Activated CD8-positive, alpha-beta memory T cell treated with anti-CD3 and anti-CD28 coated beads for 24 hours (primary cell): ENCODE data around the gene PLA1A.
"Not testable (repeated sequence)": the region's sequence is repeated elsewhere in the genome, so short reads cannot be mapped to it uniquely, and the experiment has no call there.

Experiments used
- DNase-seq: peaks from one replicate; pipeline ENCODE4 v3.0.0-alpha.2; 2020

Gene PLA1A

DNA sequence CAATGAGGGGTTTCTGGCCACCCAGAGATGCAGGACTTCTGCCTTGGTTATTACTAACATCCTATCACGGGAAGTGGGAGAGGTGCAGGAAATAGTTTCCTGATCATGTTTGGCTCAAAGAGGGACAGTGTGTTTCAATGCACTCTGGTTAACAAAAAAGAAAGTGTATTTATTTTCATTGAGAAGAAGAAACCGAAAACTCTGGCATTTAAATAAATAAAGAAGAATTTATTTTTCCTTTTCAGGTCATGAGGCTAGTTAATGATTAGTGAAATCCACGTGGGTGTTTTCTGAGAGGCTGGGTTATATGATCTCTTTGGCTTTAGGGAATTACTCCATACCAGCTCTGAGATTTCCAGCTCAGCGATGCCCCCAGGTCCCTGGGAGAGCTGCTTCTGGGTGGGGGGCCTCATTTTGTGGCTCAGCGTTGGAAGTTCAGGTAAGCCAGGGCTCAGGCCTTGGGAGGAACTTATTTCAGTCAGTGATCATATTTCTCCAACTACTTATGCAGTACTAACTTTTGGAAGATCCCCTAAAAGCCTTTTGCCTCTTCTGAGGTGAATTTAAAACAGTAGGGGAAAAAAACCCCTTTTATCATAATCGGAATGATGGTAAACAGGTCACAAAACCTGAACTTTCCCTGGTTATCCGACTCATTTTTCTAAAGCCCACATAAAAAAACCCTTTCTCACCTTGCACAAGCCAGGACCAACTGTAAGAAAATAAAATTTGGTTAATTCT is at the start of gene PLA1A:
PLA1A (plus strand) TSS at position 338 of the 741 bp plus-strand sequence; CDS start at position 367, 29 bp downstream.
- DNase-seq: no peak

- no peak for DNase-seq
Measured at GRCh38 chr3:119548341-119548740, 49.3 kb upstream of the PLA1A start.

DNA sequence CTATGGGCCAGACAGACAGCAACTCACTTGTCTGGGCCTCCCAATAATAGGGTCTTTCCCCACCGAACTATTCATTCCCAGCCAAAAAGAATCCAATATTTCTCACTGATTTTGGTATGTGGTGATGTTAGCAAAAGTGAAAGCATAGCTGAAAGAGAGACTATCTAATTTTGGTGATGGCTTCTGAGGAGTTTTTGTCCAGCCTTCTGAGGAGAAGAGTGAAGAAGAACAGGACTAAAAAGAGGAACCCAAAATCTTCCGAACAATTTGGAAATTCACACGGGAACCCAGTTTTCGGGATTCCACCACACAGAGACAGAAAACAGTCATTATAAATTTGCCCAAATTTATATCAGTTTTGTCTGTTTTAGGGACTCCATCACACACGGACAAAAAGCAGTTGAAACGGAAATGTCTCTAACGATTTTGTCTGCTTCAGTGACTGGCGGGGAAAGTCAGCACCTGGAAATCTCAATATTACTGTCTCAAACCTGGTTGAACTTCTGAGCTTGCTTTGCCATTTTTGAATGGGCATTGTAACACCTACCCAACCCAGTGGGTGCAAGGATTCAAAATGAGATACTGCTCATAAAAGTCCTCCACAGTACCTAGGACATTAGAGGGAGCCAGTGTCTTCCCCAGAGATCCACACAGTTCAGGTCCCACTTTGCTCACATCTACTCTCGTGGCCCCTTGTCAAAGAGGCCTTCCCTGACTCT is 47.3 kb upstream of the PLA1A start:
- no peak for DNase-seq

DNA sequence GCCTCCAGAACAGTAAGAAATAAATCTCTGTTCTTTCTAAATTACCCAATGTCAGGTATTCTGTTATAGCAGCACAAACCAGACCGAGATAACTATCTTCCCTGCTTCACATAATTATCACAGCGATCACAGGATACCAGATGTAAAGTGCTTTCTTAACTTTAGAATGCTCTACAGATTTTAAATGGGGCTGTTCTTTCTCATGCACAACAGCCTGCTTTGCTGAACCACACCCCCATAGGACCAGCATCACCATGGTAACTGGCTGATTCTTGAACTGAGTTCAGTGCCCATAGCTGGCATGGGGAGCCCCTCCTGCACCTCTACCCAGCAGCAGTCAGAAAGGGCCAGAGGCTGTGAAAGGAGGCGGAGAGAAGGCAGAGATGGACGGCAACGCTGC is 46.1 kb upstream of the PLA1A start:
- no peak for DNase-seq

DNA sequence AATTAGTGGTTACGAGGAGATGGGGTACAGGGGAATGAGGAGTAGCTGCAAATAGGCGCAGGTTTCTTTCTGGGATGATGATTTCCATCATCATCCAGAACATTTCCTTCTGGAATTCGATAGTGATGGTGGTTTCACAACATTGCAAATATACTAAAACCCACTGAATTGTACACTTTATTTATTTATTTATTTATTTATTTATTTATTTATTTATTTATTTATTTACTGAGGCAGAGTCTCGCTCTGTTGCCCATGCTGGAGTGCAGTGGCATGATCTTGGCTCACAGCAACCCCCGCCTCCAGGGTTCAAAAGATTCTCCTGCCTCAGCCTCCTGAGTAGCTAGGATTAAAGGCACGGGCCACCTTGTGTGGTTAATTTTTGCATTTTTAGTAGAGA is 44.8 kb upstream of the PLA1A start:
- DNase-seq: not testable (repeated sequence)

DNA sequence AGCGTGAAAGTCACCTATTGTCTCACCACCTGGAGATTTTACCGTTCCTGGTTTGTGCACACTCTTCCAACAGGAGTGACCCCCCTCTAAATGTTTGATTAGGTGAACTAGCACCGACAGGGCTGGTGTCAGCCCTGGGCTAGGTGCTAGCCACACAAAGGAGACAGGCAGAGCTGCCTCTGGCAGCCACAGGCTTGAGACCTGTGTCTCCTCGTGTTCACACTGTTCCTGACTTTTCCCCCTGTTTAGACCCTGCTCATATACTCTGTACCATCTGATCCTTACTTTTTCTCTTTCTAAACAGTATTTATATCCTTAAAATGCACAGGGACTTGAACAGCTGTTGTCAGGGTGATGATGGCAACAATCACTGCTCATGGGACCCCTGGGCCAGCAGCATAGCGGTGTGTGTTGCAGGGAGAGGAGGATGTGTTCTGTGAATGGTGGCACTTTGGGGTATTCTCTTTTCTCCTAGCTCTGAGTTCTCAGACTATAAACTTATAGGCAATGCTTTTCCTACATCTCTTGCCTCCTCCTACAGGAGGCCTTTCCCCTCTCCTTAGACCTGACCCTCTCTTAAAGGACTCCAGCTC is 43.8 kb upstream of the PLA1A start:
- no peak for DNase-seq

DNA sequence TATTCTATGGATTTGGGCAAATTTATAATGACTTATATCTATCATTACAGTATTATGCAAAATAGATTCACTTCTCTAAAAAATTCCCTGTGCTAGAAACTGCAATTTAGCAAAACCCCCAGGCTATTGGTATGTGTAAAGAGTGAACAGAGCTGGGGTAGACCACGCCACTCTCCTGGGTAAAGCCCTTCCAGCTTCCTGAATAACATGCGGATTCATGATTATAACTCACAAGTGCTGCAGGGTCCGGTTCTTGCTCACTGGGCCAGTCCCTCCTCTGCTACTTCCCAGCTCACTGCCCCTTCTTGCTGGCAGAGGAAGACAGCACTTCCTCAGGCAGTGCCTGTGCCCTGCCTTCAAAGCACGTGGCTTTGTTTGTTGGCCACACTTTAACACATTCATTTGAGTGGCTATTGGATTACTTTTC is 42.4 kb upstream of the PLA1A start:
- no peak for DNase-seq

- DNase-seq: no peak
Measured at GRCh38 chr3:119555929-119556328, 41.8 kb upstream of the PLA1A start.

DNA sequence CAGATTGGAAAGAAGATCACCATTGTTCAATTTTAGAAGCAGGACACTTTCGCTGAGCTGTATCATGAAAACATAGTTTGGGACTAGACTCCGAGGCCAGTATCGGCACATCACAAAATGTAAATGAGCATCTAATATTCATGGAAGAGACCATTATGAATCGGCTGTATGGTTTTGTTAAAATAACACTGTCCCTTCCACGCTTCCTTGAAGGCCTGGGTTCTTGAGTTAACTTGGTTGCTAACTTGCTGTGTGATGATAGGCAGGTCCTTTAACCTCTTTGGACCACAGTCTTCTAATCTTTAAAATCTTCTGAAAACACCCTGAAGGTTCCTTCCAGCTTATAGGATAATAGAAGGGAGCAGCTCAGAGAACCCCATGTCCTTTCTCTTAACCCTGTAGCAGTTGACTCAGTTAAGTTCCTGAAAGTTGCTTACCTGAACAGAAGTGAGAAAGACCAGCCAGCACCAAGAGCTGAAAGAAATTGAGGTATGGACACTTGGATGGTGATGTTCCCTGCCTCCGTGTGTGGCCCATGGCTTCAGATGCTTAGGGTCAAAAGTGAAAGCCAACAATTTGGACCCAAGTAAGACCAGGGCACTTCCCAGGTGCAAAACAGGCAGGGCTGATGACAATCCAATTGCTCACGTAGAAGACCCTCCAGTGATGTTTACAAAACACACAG is 40.4 kb upstream of the PLA1A start:
- DNase-seq: no peak

DNA sequence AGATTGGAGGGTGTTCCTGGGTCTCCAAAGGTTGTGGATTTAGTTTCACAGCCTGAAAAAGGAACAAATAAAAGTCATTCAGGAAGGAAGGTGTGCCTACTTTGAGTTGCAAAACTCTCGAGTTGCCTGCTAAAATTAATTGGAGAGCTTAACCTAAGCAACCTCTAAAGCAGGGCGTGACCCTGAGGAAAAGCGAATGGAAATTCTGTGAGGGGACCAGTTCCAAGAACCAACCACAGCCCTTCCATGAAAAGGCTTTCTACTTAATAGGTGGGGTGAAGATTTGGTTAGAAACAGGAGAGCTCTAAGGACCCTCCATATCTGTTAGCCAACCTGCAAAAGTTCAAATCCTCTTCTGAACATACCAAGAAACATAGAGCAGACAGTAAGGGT is 39.8 kb upstream of the PLA1A start:
- DNase-seq: no peak

DNA sequence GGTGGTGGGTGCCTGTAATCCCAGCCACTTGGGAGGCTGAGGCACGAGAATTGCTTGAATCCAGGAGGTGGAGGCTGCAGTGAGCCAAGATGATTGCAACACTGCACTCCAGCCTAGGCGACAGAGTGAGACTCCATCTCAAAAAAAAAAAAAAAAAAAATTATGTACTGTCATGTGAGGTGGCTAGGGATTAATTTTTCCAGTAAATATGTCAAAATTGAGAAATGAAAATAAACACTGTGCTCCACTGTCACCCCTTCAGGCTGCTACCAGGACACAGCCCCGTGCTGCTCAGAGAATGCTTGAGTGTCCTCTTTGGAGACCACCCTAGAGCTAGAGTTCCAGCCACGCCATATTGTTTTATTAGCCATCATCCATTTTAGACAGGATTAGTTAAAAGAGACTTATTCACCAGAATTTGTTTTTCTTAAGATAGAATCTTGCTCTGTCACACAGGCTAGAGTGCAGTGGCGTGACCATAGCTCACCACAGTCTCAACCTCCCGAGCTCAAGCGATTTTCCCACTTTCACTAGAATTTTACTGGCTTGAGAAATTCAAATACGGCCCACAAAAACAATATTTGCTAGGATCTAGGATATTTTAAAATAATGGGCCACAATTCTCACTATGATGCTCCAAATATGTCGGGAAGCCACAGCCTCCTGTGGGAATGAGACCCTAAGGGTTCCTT is 38.9 kb upstream of the PLA1A start:
- DNase-seq: no peak

GRCh38 chr3:119559441-119559963 is 38.2 kb upstream of the PLA1A start, which contains the start of gene CD80:
Gene CD80, minus strand, starts transcription at chr3:119559614. Its CDS starts 1,886 bp downstream, at chr3:119557728.
- DNase-seq: peak; percentile 75

GRCh38 chr3:119560160-119560559 is 37.5 kb upstream of the PLA1A start:
- DNase-seq: no peak

- DNase-seq: peak; percentile 68
Measured at GRCh38 chr3:119562307-119562961, 35.3 kb upstream of the PLA1A start.

DNA sequence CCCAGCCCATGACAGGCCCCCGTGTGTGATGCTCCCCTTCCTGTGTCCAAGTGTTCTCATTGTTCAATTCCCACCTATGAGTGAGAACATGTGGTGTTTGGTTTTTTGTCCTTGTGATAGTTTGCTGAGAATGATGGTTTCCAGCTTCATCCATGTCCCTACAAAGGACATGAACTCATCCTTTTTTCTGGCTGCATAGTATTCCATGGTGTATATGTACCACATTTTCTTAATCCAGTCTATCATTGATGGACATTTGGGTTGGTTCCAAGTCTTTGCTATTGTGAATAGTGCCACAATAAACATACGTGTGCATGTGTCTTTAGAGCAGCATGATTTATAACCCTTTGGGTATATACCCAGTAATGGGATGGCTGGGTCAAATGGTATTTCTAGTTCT is 34.4 kb upstream of the PLA1A start:
- DNase-seq: not testable (repeated sequence)

- no peak for DNase-seq
Measured at GRCh38 chr3:119569156-119569555, 28.5 kb upstream of the PLA1A start.

DNA sequence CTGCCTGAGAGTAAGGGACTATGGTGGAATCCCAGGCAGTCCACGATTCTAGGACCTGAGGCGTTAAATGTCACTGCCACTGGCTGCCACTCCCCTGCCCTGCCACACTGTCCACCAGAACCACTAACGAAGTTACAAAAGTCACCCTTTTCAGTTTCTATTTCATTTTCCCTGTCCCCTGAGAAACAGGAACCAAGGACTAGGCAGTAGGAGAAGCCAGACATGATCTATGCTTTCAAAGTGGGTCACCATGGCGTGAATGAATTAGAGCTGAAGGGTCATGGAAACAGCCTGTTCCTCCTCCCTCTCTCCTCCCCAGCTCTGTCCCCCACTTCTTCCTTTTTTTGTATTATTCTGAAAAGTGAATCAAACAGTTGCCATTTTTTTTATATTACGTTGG is 27.5 kb upstream of the PLA1A start:
- no peak for DNase-seq

GRCh38 chr3:119571230-119571629 is 26.5 kb upstream of the PLA1A start:
- no peak for DNase-seq

- no peak for DNase-seq
Measured at GRCh38 chr3:119571688-119572087, 26.0 kb upstream of the PLA1A start.

- no peak for DNase-seq
Measured at GRCh38 chr3:119575507-119575906, 22.2 kb upstream of the PLA1A start.

- peak; percentile 84 for DNase-seq
Measured at GRCh38 chr3:119579366-119580066, 18.2 kb upstream of the PLA1A start, which contains the start of gene ADPRH. Gene ADPRH, plus strand, starts transcription at chr3:119579492. Its CDS starts 2,678 bp downstream, at chr3:119582170.
